ENCODE results near the gene CD226.
"Not testable (repeated sequence)": the region's sequence is repeated elsewhere in the genome, so short reads cannot be mapped to it uniquely, and the experiment has no call there.

DNA sequence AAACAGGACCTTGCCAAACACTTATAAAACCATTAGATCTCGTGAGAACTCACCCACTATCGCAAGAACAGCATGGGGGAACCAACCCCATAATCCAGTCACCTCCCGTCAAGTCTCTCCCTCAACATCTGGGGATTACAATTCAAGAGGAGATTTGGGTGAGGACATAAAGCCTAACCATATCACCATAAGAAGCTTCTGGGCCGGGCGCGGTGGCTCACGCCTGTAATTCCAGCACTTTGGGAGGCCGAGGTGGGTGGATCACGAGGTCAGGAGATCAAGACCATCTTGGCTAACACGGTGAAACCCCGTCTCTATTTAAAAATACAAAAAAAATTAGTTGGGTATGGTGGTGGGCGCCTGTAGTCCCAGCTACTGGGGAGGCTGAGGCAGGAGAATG lies 112.7 kb downstream of the CD226 start:
- TF ChIP-seq POLR2A (IDR thresholded peaks at IDR 0.05), result not testable (repeated sequence)
- TF ChIP-seq, protein P1, sequence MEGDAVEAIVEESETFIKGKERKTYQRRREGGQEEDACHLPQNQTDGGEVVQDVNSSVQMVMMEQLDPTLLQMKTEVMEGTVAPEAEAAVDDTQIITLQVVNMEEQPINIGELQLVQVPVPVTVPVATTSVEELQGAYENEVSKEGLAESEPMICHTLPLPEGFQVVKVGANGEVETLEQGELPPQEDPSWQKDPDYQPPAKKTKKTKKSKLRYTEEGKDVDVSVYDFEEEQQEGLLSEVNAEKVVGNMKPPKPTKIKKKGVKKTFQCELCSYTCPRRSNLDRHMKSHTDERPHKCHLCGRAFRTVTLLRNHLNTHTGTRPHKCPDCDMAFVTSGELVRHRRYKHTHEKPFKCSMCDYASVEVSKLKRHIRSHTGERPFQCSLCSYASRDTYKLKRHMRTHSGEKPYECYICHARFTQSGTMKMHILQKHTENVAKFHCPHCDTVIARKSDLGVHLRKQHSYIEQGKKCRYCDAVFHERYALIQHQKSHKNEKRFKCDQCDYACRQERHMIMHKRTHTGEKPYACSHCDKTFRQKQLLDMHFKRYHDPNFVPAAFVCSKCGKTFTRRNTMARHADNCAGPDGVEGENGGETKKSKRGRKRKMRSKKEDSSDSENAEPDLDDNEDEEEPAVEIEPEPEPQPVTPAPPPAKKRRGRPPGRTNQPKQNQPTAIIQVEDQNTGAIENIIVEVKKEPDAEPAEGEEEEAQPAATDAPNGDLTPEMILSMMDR (IDR thresholded peaks at IDR 0.05), result not testable (repeated sequence)
